Activated CD8-positive, alpha-beta memory T cell treated with anti-CD3 and anti-CD28 coated beads, Interleukin-2, amount 10 ng/mL, durations not matched to agents 7 days and 5 days (primary cell): Measurements from ENCODE around the gene FAM76A. TPM values are rescaled to one million over a fixed set of nuclear protein-coding genes. Genes with fewer than 3 reads are reported as not detected.
"Not testable (repeated sequence)": the region's sequence is repeated elsewhere in the genome, so short reads cannot be mapped to it uniquely, and the experiment has no call there.

Experiments used
- ATAC-seq: fragments of 150-1000 bp; cut with Tn5 transposase; one replicate; pipeline ENCODE4 v1.10.0; 2021; ENCODE audit warnings: moderate library complexity
- CTCF ChIA-PET: fragments of 350-600 bp; sonication (Branson Sonifier 250); formaldehyde crosslinking; loops from one replicate; lab custom pipeline; 2021; ENCODE audit warnings: antibody characterized with exemption; lab: Charles Lee
- DNase-seq: peaks from one replicate; pipeline ENCODE4 v3.0.0-alpha.2; 2020
- H3K27ac Mint-ChIP-seq: one replicate; pipeline ENCODE4 v1.8.0; 2021; ENCODE audit warnings: mild to moderate bottlenecking, mixed read lengths
- H3K27me3 Mint-ChIP-seq: one replicate; pipeline ENCODE4 v1.8.0; 2021; ENCODE audit warnings: mixed read lengths
- H3K36me3 Mint-ChIP-seq: one replicate; pipeline ENCODE4 v1.8.0; 2021; ENCODE audit warnings: mild to moderate bottlenecking, mixed read lengths
- H3K4me1 Mint-ChIP-seq: one replicate; pipeline ENCODE4 v1.8.0; 2021; ENCODE audit warnings: mixed read lengths
- H3K4me3 Mint-ChIP-seq: one replicate; pipeline ENCODE4 v1.8.0; 2021; ENCODE audit warnings: mild to moderate bottlenecking, moderate library complexity, mixed read lengths
- H3K9me3 Mint-ChIP-seq: one replicate; pipeline ENCODE4 v1.8.0; 2022; ENCODE audit warnings: low read depth, mixed read lengths
- total RNA-seq, 2 experiments: library from RNA; stranded (reverse); gene quantifications; one replicate each; pipeline ENCODE4 v1.2.3, GENCODE V29; 2021

The FAM76A gene
- total RNA-seq, 2 experiments from 2014 or later = 11.8 to 13.2 TPM

DNA sequence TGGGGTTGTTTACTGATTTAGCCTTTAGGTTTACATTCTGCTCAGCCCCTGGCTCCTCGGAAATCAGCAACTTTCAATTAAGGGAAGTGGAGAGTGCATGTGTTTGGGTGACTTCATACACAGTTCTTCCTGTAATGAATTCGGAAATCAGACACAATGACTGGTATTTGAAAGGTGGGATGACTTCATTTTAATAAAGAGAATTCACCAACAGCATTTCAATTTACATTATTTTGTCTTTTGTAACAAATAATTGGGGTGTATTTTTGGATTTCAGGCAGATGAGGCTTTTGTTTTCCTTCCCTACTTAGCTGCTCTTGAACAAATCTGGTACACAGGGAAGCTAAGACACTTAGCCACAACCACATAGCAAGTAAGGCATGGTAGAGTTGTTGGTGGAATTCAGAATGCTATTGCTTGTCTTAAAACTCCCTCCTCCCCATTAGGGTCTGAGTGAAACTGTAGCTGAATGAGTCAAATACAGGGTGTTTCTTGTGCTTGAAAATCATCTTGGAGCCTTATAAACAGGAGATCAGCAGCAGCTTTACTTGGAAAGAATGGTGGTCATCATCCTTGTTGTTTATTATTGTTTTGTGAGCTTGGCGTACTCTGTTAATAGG, 48.2 kb downstream of the FAM76A start:
- CTCF ChIA-PET = interaction anchor here (0.6 to 3.7 kb wide), 6 partner anchors 15 to 358 kb away, joined by 3 to 33 read pairs (median 6); partner anchors contain the start of genes FAM76A, IFI6 and PPP1R8
- peak overlapping the region; percentile 97 for H3K27ac Mint-ChIP-seq
- no peak for DNase-seq
- H3K4me1 Mint-ChIP-seq = peaks cover 33% of the 10 kb centered on the region
- H3K27me3 Mint-ChIP-seq = no peaks in the 10 kb centered on the region
- H3K36me3 Mint-ChIP-seq = peaks cover 11% of the 10 kb centered on the region
- peak overlapping the region; percentile 86 for H3K4me3 Mint-ChIP-seq
- peak; percentile 2 for ATAC-seq
- no peaks in the 10 kb centered on the region for H3K9me3 Mint-ChIP-seq

DNA sequence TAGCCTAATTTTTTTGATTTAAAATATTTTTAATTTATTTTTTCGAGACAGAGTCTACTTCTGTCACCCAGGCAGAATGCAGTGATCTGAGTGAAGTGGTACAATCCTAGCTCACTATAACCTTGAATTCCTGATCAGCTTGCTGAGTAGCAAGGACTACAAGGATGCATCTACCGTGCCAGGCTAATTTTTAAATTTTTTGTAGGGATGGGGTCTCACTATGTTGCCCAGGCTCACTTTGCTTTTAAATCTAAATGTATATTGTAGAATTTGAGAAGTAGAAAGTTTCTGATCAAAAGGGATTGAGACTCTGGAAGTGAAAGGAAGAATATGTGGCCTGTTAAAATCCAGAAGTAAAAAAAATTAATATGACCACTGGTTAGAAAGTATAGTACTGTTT, 48.9 kb downstream of the FAM76A start:
- DNase-seq = no peak
- H3K4me3 Mint-ChIP-seq = no peak overlapping the region
- no peak overlapping the region for H3K27ac Mint-ChIP-seq
- CTCF ChIA-PET = interaction anchor here (1.3 to 3.7 kb wide), 3 partner anchors 15 to 104 kb away, joined by 4 to 33 read pairs (median 24); partner anchors contain the start of genes FAM76A and IFI6
- ATAC-seq = no peak
- H3K4me1 Mint-ChIP-seq = peaks cover 35% of the 10 kb centered on the region
- H3K9me3 Mint-ChIP-seq = no peaks in the 10 kb centered on the region
- peaks cover 16% of the 10 kb centered on the region for H3K36me3 Mint-ChIP-seq
- no peaks in the 10 kb centered on the region for H3K27me3 Mint-ChIP-seq

- H3K9me3 Mint-ChIP-seq, ATAC-seq, DNase-seq, H3K27me3 Mint-ChIP-seq, H3K4me3 Mint-ChIP-seq: not testable (repeated sequence)
- CTCF ChIA-PET = interaction anchor here (3.6 to 3.7 kb wide), 2 partner anchors 49 to 105 kb away, joined by 24 to 33 read pairs; partner anchors contain the start of genes FAM76A and IFI6
- H3K36me3 Mint-ChIP-seq = peaks cover 18% of the 10 kb centered on the region
- H3K4me1 Mint-ChIP-seq = peaks cover 35% of the 10 kb centered on the region
- H3K27ac Mint-ChIP-seq = peak overlapping the region; percentile 21
Observed at GRCh38 chr1:27775336-27775735, 49.6 kb downstream of the FAM76A start.

GRCh38 chr1:27776276-27776675, 50.5 kb downstream of the FAM76A start:
- H3K4me3 Mint-ChIP-seq, ATAC-seq, H3K27me3 Mint-ChIP-seq, H3K9me3 Mint-ChIP-seq, DNase-seq, CTCF ChIA-PET, H3K27ac Mint-ChIP-seq: not testable (repeated sequence)
- Mint-ChIP-seq H3K4me1 (peaks cover 35% of the 10 kb centered on the region), H3K36me3 (peaks cover 18% of the 10 kb centered on the region)

GRCh38 chr1:27778056-27778455, 52.3 kb downstream of the FAM76A start:
- Mint-ChIP-seq H3K27ac (no peak overlapping the region), H3K36me3 (peaks cover 25% of the 10 kb centered on the region), H3K9me3 (no peaks in the 10 kb centered on the region), H3K4me1 (peaks cover 29% of the 10 kb centered on the region), H3K4me3 (no peak overlapping the region), H3K27me3 (no peaks in the 10 kb centered on the region)
- DNase-seq (no peak), ATAC-seq (no peak)
- CTCF ChIA-PET = no interaction called here

- peak overlapping the region; percentile 59 for H3K27ac Mint-ChIP-seq
- no peak for DNase-seq
- H3K27me3 Mint-ChIP-seq = no peaks in the 10 kb centered on the region
- peaks cover 25% of the 10 kb centered on the region for H3K4me1 Mint-ChIP-seq
- H3K36me3 Mint-ChIP-seq = peaks cover 24% of the 10 kb centered on the region
- ATAC-seq = no peak
- H3K9me3 Mint-ChIP-seq = no peaks in the 10 kb centered on the region
- CTCF ChIA-PET = no interaction called here
- no peak overlapping the region for H3K4me3 Mint-ChIP-seq
Observed at GRCh38 chr1:27779122-27779521, 53.4 kb downstream of the FAM76A start.

GRCh38 chr1:27782950-27783349, 57.2 kb downstream of the FAM76A start:
- Mint-ChIP-seq H3K27me3 (no peaks in the 10 kb centered on the region), H3K4me1 (peaks cover 6% of the 10 kb centered on the region), H3K36me3 (peaks cover 14% of the 10 kb centered on the region), H3K27ac (no peak overlapping the region), H3K4me3 (no peak overlapping the region), H3K9me3 (no peaks in the 10 kb centered on the region)
- ATAC-seq (no peak), DNase-seq (no peak)
- CTCF ChIA-PET = interaction anchor here (1.0 kb wide), 1 partner anchor 11 kb away, joined by 3 read pairs; no protein-coding TSS in a partner anchor

DNA sequence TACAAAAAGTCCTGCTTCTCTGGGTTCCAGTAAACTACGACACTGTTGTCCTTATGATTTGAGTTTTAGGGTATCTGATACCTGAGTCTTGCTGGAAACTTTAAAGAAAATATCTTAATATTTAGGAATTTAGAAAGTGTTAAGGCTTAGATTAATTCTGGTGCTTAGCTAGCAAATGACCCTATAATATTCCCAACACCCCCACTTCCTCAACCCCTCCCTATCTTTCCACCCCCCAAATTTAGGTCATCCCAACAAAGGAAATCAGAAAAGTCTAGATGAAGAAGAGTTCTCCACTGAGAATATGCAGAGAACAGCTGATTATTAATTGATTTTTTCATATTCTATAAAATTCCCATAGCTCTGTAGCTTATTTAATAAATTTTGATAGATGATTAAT, 58.9 kb downstream of the FAM76A start:
- Mint-ChIP-seq H3K4me1 (peaks cover 5% of the 10 kb centered on the region), H3K9me3 (no peaks in the 10 kb centered on the region), H3K4me3 (no peak overlapping the region), H3K27me3 (no peaks in the 10 kb centered on the region), H3K27ac (no peak overlapping the region), H3K36me3 (peaks cover 17% of the 10 kb centered on the region)
- DNase-seq (no peak), ATAC-seq (no peak)
- CTCF ChIA-PET = no interaction called here

GRCh38 chr1:27785781-27786455, 60.2 kb downstream of the FAM76A start:
- ATAC-seq (no peak), DNase-seq (no peak)
- CTCF ChIA-PET = interaction anchor here (0.5 kb wide), 1 partner anchor 196 kb away, joined by 3 read pairs; no protein-coding TSS in a partner anchor
- no peak overlapping the region for H3K4me3 Mint-ChIP-seq
- peaks cover 24% of the 10 kb centered on the region for H3K36me3 Mint-ChIP-seq
- peaks cover 5% of the 10 kb centered on the region for H3K4me1 Mint-ChIP-seq
- no peak overlapping the region for H3K27ac Mint-ChIP-seq
- no peaks in the 10 kb centered on the region for H3K9me3 Mint-ChIP-seq
- no peaks in the 10 kb centered on the region for H3K27me3 Mint-ChIP-seq

DNA sequence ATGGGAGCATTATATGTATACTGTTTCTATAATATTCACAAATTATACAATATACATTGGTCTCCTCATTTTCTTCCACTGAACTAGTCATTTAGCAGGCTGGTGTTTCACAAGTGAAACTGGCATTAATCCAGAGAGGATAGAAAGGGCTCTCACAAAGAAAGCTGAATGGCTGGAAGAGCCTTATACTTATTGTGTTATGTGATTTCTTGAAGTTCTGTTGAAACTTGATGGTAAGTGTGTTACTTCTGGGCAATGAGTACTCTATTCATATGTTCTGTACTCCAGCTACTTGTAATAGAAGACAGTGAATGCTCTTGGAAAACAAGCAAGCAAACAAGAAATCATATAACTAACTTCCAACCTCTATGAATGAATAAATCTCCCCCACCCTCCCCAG, 62.1 kb downstream of the FAM76A start:
- ATAC-seq (no peak), DNase-seq (no peak)
- Mint-ChIP-seq H3K9me3 (no peaks in the 10 kb centered on the region), H3K4me3 (no peak overlapping the region), H3K36me3 (peaks cover 19% of the 10 kb centered on the region), H3K27me3 (no peaks in the 10 kb centered on the region), H3K4me1 (peaks cover 5% of the 10 kb centered on the region), H3K27ac (no peak overlapping the region)
- CTCF ChIA-PET = no interaction called here

- DNase-seq (no peak), ATAC-seq (no peak)
- Mint-ChIP-seq H3K4me1 (peaks cover 2% of the 10 kb centered on the region), H3K4me3 (no peak overlapping the region), H3K27ac (no peak overlapping the region), H3K36me3 (peaks cover 27% of the 10 kb centered on the region), H3K9me3 (no peaks in the 10 kb centered on the region), H3K27me3 (no peaks in the 10 kb centered on the region)
- CTCF ChIA-PET = interaction anchor here (1.1 kb wide), 1 partner anchor 16 kb away, joined by 4 read pairs; no protein-coding TSS in a partner anchor
Observed at GRCh38 chr1:27789540-27790041, 63.8 kb downstream of the FAM76A start.

GRCh38 chr1:27790270-27790669, 64.5 kb downstream of the FAM76A start:
- ATAC-seq, H3K9me3 Mint-ChIP-seq, CTCF ChIA-PET, H3K27ac Mint-ChIP-seq, DNase-seq, H3K4me3 Mint-ChIP-seq, H3K4me1 Mint-ChIP-seq, H3K27me3 Mint-ChIP-seq: not testable (repeated sequence)
- H3K36me3 Mint-ChIP-seq = peaks cover 31% of the 10 kb centered on the region

- H3K36me3 Mint-ChIP-seq = peaks cover 49% of the 10 kb centered on the region
Observed at GRCh38 chr1:27795601-27796000, 69.8 kb downstream of the FAM76A start.

More at GRCh38 chr1:27795601-27796000, 69.8 kb downstream of the FAM76A start:
- CTCF ChIA-PET = no interaction called here
- Mint-ChIP-seq H3K4me1 (peaks cover 13% of the 10 kb centered on the region), H3K9me3 (no peaks in the 10 kb centered on the region), H3K27ac (no peak overlapping the region), H3K4me3 (no peak overlapping the region), H3K27me3 (no peaks in the 10 kb centered on the region)
- ATAC-seq (no peak), DNase-seq (no peak)
